PFSK-1 (cell line): ENCODE data around the gene RNPEP.

Experiments
- FOXP2 ChIP-seq: optimal IDR thresholded peaks from 2 replicates; pipeline ENCODE3; 2011; ENCODE audit warnings: borderline replicate concordance, control low read depth, inconsistent platforms; ENCODE audit not compliant: insufficient read depth; ENCODE audit errors: extremely low read length, extremely low read depth
- POLR2AphosphoS5 ChIP-seq: IDR thresholded peaks from 2 replicates; pipeline ENCODE4 v1.6.1; 2012; ENCODE audit warnings: low read depth, mild to moderate bottlenecking, control low read depth, low read length, moderate library complexity
- SIN3A ChIP-seq: IDR thresholded peaks from 2 replicates; pipeline ENCODE4 v1.6.1; 2012; ENCODE audit warnings: mild to moderate bottlenecking, low read length, moderate library complexity, borderline replicate concordance; ENCODE audit not compliant: insufficient read depth
- TAF1 ChIP-seq: IDR thresholded peaks from 2 replicates; pipeline ENCODE4 v1.6.1; 2012; ENCODE audit warnings: low read length, control low read depth, borderline replicate concordance; ENCODE audit not compliant: insufficient read depth
- TF ChIP-seq, protein P1 (sequence below), 2 experiments: IDR thresholded peaks; 2 replicates each; pipeline versions ENCODE4 v1.6.1 to v1.8.0; 2011 to 2012; ENCODE audit warnings: low read depth in 2 of 2, low read length in 2 of 2, control low read depth in 1 of 2, inconsistent platforms in 1 of 2, mild to moderate bottlenecking in 1 of 2, moderate library complexity in 1 of 2; ENCODE audit not compliant: insufficient read depth in 1 of 2

GRCh38 chr1:202018468-202019234 lies 36.2 kb downstream of the RNPEP start:
- no peak for TF ChIP-seq POLR2AphosphoS5
- TF ChIP-seq TAF1 = no peak
- TF ChIP-seq, protein P1, sequence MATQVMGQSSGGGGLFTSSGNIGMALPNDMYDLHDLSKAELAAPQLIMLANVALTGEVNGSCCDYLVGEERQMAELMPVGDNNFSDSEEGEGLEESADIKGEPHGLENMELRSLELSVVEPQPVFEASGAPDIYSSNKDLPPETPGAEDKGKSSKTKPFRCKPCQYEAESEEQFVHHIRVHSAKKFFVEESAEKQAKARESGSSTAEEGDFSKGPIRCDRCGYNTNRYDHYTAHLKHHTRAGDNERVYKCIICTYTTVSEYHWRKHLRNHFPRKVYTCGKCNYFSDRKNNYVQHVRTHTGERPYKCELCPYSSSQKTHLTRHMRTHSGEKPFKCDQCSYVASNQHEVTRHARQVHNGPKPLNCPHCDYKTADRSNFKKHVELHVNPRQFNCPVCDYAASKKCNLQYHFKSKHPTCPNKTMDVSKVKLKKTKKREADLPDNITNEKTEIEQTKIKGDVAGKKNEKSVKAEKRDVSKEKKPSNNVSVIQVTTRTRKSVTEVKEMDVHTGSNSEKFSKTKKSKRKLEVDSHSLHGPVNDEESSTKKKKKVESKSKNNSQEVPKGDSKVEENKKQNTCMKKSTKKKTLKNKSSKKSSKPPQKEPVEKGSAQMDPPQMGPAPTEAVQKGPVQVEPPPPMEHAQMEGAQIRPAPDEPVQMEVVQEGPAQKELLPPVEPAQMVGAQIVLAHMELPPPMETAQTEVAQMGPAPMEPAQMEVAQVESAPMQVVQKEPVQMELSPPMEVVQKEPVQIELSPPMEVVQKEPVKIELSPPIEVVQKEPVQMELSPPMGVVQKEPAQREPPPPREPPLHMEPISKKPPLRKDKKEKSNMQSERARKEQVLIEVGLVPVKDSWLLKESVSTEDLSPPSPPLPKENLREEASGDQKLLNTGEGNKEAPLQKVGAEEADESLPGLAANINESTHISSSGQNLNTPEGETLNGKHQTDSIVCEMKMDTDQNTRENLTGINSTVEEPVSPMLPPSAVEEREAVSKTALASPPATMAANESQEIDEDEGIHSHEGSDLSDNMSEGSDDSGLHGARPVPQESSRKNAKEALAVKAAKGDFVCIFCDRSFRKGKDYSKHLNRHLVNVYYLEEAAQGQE (IDR thresholded peaks at IDR 0.05; ENCODE audit: insufficient read depth in 1 of 2, low read depth in 2 of 2, low read length in 2 of 2) = no peak
- TF ChIP-seq FOXP2 = no peak
- TF ChIP-seq SIN3A = no peak
